Right atrium auricular region (tissue), 2 donors: ENCODE results near the gene SEMA5A. TPM values are rescaled to one million over a fixed set of nuclear protein-coding genes. Genes with fewer than 3 reads are reported as not detected.

ENCODE experiments used
- DNase-seq: peaks from one replicate; pipeline ENCODE4 v3.0.0-alpha.2; 2019; ENCODE audit warnings: low spot score
- H3K27ac ChIP-seq, 2 donors: fragments of 200-600 bp; sonication (generic); 1 replicate in 1 of 2; 2 replicates in 1 of 2; pipeline ENCODE4 v1.5.1; 2016 to 2019
- H3K27me3 ChIP-seq, 2 donors: fragments of 200-600 bp; sonication (generic); one replicate each; pipeline versions ENCODE4 v1.5.1 to v1.6.0; 2017 to 2019
- H3K36me3 ChIP-seq: fragments of 200-600 bp; sonication (generic); one replicate; pipeline ENCODE4 v1.5.1; 2016
- H3K4me1 ChIP-seq, 2 donors: fragments of 200-600 bp; sonication (generic); one replicate each; pipeline versions ENCODE4 v1.5.1 to v1.6.0; 2017 to 2019
- H3K4me3 ChIP-seq, 2 donors: fragments of 200-600 bp; sonication (generic); 1 replicate in 1 of 2; 2 replicates in 1 of 2; pipeline ENCODE4 v1.5.1; 2017 to 2019; ENCODE audit warnings: mild to moderate bottlenecking in 1 of 2, moderate library complexity in 1 of 2
- H3K9me3 ChIP-seq, 2 donors: fragments of 200-600 bp; sonication (generic); one replicate each; pipeline ENCODE4 v1.5.1; 2019
- total RNA-seq, 2 donors: library from RNA; depleted of rRNA; stranded (reverse); fragments of >200 nt; gene quantifications; one replicate each; pipeline ENCODE4 v1.1.0, GENCODE V29; 2016
- TF ChIP-seq, protein P1 (sequence below), 2 donors: fragments of 200-600 bp; sonication (generic); IDR thresholded peaks; one replicate each; pipeline ENCODE4 v1.5.1; 2019; ENCODE audit warnings: antibody characterized with exemption in 2 of 2

The SEMA5A gene
- total RNA-seq, 2 donors from 2014 or later: 14.1 to 26.2 TPM

DNA sequence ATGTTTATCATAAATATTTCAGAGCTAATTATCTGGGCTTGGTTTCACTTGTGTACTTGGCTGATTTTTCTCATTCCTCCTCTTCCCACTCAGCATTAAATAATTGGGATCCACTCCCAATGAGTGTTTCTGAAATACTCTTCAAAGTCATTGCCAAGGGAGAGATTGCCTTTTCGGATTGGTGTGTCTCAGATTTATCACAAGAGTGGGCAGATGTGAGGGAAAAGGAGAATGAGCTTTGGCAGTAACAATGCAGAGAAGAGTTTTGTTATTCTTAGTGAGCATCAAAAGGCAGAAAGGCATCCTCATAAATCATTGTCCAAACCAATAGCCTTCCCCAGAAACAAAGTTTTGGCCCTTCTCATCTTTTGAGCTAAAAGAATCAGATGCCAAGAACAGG, 79.2 kb downstream of the SEMA5A start:
- no peak for DNase-seq
- TF ChIP-seq, protein P1, sequence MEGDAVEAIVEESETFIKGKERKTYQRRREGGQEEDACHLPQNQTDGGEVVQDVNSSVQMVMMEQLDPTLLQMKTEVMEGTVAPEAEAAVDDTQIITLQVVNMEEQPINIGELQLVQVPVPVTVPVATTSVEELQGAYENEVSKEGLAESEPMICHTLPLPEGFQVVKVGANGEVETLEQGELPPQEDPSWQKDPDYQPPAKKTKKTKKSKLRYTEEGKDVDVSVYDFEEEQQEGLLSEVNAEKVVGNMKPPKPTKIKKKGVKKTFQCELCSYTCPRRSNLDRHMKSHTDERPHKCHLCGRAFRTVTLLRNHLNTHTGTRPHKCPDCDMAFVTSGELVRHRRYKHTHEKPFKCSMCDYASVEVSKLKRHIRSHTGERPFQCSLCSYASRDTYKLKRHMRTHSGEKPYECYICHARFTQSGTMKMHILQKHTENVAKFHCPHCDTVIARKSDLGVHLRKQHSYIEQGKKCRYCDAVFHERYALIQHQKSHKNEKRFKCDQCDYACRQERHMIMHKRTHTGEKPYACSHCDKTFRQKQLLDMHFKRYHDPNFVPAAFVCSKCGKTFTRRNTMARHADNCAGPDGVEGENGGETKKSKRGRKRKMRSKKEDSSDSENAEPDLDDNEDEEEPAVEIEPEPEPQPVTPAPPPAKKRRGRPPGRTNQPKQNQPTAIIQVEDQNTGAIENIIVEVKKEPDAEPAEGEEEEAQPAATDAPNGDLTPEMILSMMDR (IDR thresholded peaks at IDR 0.05): no peak
- H3K27ac ChIP-seq: no peak overlapping the region
- no peaks in the 10 kb centered on the region for H3K9me3 ChIP-seq
- H3K4me1 ChIP-seq: no peaks in the 10 kb centered on the region
- no peaks in the 10 kb centered on the region for H3K27me3 ChIP-seq
- no peak overlapping the region for H3K4me3 ChIP-seq
- no peaks in the 10 kb centered on the region for H3K36me3 ChIP-seq

DNA sequence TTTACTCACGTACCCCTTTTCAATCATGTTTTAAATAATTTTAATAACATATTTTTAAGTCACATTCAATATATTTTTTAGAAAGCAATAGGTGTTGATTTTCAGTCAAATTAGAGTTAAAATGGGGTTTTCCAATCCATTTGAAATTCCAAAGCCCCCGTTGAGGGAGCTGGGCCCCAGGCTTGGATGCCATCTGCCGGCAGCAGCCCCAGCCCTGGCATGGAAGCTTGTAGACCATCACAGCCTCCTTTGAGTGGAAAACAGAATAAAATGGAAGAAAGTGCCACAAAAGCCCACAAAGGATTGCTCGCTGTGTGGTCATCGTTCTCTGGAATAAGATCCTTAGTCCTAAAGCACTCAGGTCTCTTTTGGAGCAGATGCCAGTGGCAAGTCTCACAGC, 81.4 kb downstream of the SEMA5A start:
- DNase-seq: no peak
- Histone ChIP-seq H3K27ac (no peak overlapping the region), H3K4me1 (no peaks in the 10 kb centered on the region), H3K4me3 (no peak overlapping the region), H3K36me3 (no peaks in the 10 kb centered on the region), H3K9me3 (peaks cover 0 to under 1% of the 10 kb centered on the region in 2 donors), H3K27me3 (no peaks in the 10 kb centered on the region)
- TF ChIP-seq, protein P1 (IDR thresholded peaks at IDR 0.05): no peak

DNA sequence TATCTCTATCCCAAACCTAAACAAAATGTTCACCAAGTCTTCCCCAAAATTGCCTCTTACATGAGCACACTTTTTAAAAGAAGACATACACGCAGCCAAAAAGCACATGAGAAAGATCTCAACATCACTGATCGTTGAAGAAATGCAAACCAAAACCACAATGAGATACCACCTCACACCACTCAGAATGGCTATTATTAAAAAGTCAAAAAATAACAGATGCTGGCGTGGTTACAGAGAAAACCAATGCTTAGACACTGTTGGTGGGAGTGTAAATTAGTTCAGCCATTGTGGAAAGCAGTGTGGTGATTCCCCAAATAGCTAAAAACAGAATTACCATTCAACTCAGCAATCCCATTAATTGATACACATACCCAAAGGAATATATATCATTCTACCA, 83.8 kb downstream of the SEMA5A start:
- no peaks in the 10 kb centered on the region for H3K27me3 ChIP-seq
- H3K4me3 ChIP-seq: no peak overlapping the region
- H3K36me3 ChIP-seq: no peaks in the 10 kb centered on the region
- H3K27ac ChIP-seq: no peak overlapping the region
- peaks cover 0 to 8% of the 10 kb centered on the region in 2 donors for H3K9me3 ChIP-seq
- DNase-seq: no peak
- TF ChIP-seq, protein P1 (IDR thresholded peaks at IDR 0.05): no peak
- no peaks in the 10 kb centered on the region for H3K4me1 ChIP-seq

DNA sequence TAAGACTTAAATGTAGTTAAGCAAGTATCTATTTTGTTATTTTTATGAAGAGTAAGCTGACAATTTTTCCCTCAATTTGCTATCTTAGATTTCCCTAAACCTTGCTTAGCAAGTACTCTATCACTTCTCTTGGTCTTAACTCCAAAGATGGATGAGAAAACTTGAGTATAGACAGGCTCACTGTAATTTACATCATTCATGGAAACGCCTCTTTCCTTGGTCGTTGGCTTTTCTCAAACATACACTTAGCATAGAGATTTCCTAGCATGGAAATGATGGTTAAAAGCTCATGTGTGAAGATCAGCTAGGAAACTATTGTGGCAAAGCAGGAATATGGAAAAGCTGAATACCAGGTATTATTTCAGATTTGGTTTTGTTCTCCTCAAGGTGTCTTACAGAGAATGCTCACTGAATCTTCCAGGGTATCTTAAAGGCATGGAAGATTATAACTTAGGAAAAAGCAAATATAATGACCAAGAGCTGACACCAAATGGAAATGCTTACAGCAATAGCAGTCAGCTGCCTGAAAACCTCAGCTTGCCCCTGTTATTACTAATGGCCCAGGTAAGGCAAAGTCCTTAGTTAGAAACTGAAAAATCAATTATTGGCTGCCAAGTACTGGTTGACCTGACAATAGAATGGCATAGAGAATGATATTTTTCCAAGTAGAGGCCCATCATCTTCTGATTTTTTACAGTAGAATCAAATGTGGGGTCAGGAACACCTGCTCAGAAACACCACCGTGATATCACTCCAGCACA, 84.8 kb downstream of the SEMA5A start:
- no peak for DNase-seq
- no peak overlapping the region for H3K4me3 ChIP-seq
- no peaks in the 10 kb centered on the region for H3K27me3 ChIP-seq
- H3K4me1 ChIP-seq: peaks cover 0 to 3% of the 10 kb centered on the region in 2 donors
- H3K36me3 ChIP-seq: no peaks in the 10 kb centered on the region
- peaks cover 0 to 8% of the 10 kb centered on the region in 2 donors for H3K9me3 ChIP-seq
- no peak overlapping the region for H3K27ac ChIP-seq
- TF ChIP-seq, protein P1 (IDR thresholded peaks at IDR 0.05): no peak

DNA sequence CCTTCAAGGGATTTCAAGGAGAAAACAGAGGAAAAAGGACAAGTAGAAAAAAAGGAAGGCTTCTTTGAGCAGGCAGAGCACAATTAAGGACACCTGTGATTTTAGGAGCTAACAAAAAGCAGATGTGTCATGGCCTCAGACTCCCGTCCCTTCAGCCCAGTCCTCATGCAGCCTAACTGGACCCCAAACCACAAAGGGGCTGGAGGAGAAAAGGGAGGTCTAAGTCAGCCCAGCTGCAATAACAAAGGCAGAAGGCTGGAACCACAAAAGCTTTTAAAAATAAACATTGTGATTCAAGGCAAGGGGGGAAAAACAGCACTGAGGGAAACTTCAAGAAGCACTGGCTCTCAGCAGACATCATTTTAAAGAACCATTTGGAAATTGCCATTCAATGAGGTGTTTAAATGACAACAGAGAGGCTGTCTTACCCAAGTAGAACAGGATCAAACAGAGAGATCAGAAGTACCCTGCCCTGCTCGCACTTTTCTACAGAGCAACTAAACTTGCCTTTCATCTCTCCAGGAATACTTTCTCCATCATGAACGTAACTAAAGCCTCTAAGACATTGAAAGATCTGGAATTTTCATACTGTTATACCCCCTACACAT, 89.3 kb downstream of the SEMA5A start:
- no peaks in the 10 kb centered on the region for H3K27me3 ChIP-seq
- no peak overlapping the region for H3K4me3 ChIP-seq
- DNase-seq: no peak
- peaks cover 0 to 15% of the 10 kb centered on the region in 2 donors for H3K9me3 ChIP-seq
- no peaks in the 10 kb centered on the region for H3K36me3 ChIP-seq
- peaks cover 0 to 16% of the 10 kb centered on the region in 2 donors for H3K4me1 ChIP-seq
- TF ChIP-seq, protein P1 (IDR thresholded peaks at IDR 0.05): no peak
- peak overlapping the region in 1 of 2 donors; percentile 2 for H3K27ac ChIP-seq
